Prostate gland (tissue), 2 donors: ENCODE results near the gene DUOX1.

Experiments
- POLR2A ChIP-seq: fragments of 450-650 bp; IDR thresholded peaks from one replicate; pipeline ENCODE4 v1.6.1; 2016; ENCODE audit warnings: antibody characterized with exemption, mild to moderate bottlenecking
- POLR2AphosphoS5 ChIP-seq: sonication (generic); formaldehyde crosslinking; IDR thresholded peaks from one replicate; pipeline ENCODE4 v1.6.1; 2017; ENCODE audit warnings: antibody characterized with exemption
- TF ChIP-seq, protein P1 (sequence below), 4 experiments: fragments of 200-600 bp in 2 of 4; fragments of 450-650 bp in 2 of 4; sonication (generic) in 2 of 4; IDR thresholded peaks; 1 replicate in 3 of 4; 2 replicates in 1 of 4; pipeline ENCODE4 v1.5.1; 2016 to 2019; ENCODE audit warnings: antibody characterized with exemption in 4 of 4, mild to moderate bottlenecking in 2 of 4, moderate library complexity in 2 of 4

DNA sequence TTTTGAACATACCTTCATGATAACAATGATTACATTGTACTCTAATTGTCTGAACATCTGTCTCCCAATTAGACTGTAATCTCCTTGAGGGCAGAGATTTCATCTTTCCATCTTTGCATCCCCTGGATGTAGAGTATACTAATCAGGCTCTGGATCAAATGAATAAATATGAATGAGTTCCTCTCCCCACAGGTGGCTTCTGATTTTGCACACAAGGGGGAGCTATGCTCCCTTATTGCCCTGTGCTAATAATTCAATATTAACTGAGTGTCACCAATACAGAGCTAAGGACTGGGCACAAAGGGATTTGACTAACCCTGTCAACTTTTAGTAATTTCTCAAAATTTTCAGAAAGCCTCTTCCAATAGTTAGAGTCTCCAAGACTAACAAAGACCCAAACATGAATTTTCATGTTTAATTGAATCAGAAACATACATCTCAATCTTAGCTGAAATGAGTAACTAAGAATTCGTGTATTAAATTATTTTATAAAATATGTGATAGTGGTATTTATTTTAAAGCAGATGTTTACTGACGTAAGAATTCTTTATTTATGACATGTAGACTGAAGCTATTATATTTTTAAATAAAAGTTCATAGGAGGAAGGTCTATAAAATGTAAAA, 3.1 kb upstream of the DUOX1 start:
- TF ChIP-seq POLR2A: no peak
- TF ChIP-seq, protein P1, sequence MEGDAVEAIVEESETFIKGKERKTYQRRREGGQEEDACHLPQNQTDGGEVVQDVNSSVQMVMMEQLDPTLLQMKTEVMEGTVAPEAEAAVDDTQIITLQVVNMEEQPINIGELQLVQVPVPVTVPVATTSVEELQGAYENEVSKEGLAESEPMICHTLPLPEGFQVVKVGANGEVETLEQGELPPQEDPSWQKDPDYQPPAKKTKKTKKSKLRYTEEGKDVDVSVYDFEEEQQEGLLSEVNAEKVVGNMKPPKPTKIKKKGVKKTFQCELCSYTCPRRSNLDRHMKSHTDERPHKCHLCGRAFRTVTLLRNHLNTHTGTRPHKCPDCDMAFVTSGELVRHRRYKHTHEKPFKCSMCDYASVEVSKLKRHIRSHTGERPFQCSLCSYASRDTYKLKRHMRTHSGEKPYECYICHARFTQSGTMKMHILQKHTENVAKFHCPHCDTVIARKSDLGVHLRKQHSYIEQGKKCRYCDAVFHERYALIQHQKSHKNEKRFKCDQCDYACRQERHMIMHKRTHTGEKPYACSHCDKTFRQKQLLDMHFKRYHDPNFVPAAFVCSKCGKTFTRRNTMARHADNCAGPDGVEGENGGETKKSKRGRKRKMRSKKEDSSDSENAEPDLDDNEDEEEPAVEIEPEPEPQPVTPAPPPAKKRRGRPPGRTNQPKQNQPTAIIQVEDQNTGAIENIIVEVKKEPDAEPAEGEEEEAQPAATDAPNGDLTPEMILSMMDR (IDR thresholded peaks at IDR 0.05): peak in 3 of 4 experiments; percentile 50 to 76 (median 56)
- no peak for TF ChIP-seq POLR2AphosphoS5
